Stimulated activated CD8-positive, alpha-beta memory T cell treated with anti-CD3 and anti-CD28 coated beads, Interleukin-15, amount 100 ng/mL, for 48 hours (primary cell): ENCODE data around the gene RIOK3.
"Not testable (repeated sequence)": the region's sequence is repeated elsewhere in the genome, so short reads cannot be mapped to it uniquely, and the experiment has no call there.

Experiments
- DNase-seq, 2 donors: peaks; one replicate each; pipeline ENCODE4 v3.0.0-alpha.2; 2020; ENCODE audit warnings: low read depth in 2 of 2

RIOK3 gene

DNA sequence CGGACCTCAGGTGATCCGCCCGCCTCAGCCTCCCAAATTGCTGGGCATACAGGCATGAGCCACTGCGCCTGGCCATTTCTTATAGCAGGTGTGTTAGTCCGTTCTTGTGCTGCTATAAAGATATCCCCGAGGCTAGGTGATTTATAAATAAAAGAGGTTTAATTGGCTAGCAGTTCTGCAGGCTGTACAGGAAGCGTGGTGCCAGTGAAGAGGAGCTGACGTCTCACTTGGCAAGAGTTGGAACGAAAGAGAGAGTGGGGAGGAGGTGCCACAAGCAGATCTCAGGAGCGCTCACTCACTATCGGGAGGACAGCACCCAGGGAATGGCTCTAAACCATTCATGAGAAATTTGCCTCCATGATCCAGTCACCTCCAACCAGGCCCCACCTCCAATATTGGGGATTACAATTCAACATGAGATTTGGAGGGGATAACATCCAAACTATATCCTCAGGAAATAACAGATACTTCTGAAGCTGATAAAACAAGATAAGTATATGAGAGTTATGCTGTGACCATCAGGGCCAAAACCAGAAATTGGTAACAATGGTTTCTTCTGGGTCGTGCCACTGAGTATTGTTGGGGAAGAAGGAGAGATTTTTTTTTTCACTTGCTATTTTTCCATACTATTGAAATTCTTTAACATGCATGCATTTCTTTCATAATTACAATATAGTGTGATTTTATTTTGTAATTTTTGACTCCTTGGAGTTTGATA lies 42.8 kb downstream of the RIOK3 start:
- no peak for DNase-seq

DNA sequence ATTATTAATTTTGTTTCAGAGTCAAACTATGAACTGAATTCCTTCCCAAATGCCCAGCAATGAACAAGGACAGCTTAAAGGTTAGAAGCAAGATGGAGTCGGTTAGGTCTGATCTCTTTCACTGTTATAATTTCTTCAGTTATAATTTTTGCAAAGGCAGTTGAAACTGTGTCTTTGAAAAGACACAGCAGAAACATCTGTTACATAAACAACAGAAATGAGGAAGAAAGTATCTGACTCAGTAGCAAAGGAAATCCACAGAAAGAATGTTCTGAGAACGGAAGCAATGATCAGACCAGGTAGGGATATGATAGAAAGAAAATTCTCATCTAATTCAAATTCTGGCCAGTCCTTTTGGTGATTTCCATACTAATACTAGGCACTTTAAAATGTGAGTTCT lies 45.0 kb downstream of the RIOK3 start:
- no peak for DNase-seq

GRCh38 chr18:23498877-23499276 lies 45.8 kb downstream of the RIOK3 start:
- peak; percentile 52 for DNase-seq

DNA sequence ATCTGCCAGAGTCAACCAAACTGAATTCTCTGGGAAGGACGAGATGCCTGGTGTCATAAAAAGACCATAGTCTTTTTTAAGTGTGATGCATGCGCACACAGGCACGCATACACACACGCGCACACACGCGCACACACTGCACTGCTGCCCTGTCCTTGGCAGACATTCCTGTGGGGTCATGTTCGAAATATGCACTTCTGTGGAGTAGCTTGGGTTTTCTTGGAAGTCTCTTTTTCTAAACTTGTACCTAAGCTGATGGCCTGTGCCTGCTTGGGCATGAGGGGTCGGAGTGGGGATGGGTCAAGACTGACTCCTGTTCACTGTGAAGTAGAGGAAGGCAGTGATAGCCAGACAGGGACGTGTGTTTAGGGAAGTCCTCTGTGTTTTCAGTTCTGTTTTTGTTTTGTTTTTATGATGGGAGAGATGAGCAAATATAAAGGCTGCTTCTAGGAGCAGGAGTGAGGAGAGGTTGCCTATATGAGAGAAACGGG lies 46.2 kb downstream of the RIOK3 start:
- no peak for DNase-seq

DNA sequence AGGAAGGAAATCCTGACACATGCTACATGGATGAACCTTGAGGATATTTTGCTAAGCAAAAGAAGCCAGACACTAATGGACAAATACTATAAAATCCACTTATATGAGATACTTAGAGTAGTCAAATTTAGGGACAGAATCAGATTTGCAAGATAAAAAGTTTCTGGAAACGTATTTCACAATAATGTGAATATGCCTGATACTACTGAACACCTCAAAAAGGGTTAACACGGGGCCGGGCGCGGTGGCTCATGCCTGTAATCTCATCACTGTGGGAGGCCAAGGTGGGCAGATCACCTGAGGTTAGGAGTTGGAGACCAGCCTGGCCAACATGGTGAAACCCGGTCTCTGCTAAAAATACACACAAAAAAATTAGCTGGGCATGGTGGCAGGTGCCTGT lies 48.5 kb downstream of the RIOK3 start:
- DNase-seq, result no peak

DNA sequence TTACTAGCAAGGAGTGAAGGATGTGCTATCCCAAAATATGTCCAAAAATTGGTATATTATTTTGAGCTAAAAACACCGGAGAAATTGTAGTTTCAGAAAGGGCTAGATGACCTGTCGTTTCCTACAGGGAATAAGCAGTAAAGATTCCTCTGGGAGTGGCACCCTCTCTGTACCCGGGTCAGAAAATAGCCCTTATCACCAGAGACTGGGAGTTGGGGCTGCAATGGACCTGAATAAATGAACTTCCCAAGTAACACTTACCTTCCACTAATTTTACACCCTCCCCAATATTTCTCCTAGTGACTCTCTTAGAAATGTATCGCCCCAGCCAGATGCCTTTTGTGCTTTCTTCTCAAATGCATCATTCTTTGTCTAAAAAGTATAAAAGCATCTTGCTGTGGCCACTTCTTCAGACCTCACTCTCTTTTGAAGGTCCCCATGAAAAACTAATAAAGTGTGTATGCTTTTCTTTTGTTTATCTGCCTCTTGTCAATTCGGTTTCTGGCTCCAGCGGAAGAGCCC lies 49.5 kb downstream of the RIOK3 start:
- DNase-seq, result no peak

DNA sequence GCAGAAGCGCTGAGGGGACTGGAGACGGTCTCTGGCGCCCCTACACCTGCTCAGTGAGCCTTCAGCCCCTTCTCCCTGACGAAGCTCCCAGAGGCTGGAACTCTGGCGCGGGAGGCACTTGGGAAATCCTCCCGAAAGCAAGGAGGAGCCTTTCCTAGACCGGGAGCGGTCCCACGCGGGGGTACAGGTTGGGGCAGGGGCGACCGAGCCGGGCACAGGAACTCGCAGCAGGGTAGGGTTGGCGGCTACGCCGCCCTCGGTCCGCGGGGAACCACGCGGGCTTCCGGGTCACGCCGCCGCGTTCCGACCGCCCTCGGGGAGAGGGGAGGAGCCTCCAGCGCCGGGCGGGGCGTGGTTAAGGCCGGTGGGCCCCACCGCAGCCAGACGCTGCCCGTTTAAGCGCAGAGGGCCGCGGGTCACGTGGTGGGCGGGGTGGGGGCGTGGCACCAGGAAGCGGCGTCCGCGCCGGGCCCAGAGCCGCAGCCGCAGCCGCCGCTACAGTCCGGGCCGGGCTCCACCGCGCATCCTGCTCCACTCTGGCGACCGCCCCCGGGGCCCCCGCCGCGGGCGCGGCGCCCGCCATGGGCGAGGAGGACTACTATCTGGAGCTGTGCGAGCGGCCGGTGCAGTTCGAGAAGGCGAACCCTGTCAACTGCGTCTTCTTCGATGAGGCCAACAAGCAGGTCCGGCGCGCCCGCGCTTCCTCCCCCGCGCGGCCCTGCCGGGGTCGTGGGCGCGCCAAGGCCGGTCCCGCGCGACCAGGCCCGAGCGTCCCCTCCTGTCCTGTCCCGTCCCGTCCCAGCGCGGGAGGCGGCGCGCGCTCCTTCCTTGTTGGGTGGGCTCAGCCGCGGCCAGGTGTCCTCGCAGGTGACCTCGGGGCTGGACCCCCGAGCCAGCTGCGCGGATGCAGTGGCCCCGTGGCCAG lies 50.2 kb downstream of the RIOK3 start, which contains the start of gene RMC1:
TSS of gene RMC1 (plus strand) at position 474 of the 925 bp plus-strand sequence. CDS start at position 582, 108 bp downstream.
- peak; percentile 96 to 98 for DNase-seq

DNA sequence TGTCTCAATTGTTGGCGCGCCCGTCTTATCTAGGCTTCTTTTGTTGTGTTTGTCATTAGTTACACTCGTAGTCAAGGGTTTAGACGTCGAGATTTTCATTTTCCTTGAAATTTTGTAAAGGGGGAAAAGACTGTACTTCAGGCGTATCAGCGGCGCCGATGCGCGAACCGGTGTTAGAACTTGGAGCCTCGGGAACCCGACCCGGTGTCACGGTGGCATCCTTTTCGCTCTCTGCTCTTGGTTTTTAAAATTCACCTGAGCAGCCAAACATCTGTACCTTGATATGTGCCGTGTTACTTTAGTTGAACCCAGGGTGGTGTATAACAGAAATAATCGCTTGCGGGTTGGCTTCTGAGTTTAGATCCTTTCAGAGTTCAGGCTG lies 50.9 kb downstream of the RIOK3 start:
- DNase-seq, result no peak

DNA sequence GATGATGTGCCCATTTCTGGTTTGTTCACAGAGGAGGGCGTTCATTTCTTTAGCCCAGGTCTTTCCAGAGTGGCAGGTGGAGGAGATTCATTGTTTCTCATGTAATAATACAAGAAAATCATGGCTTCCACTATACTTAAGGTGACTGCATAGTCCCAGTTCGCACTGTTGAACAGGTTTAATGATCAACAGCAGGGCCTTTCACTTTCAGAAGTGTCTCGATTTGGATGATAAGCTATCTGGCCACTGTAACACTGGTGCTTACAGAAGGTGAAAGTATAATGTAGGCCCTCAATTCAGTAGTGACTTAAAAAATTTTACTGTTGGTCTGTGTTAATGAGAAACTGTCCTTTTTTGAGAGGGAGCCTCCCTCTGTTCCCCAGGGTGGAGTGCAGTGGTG lies 51.6 kb downstream of the RIOK3 start:
- no peak for DNase-seq

- no peak for DNase-seq
Observed at GRCh38 chr18:23506393-23506792, 53.3 kb downstream of the RIOK3 start.

GRCh38 chr18:23510923-23511322 lies 57.8 kb downstream of the RIOK3 start:
- not testable (repeated sequence) for DNase-seq

- not testable (repeated sequence) for DNase-seq
Observed at GRCh38 chr18:23512216-23512615, 59.1 kb downstream of the RIOK3 start.

- DNase-seq, result no peak
Observed at GRCh38 chr18:23512641-23513040, 59.6 kb downstream of the RIOK3 start.

DNA sequence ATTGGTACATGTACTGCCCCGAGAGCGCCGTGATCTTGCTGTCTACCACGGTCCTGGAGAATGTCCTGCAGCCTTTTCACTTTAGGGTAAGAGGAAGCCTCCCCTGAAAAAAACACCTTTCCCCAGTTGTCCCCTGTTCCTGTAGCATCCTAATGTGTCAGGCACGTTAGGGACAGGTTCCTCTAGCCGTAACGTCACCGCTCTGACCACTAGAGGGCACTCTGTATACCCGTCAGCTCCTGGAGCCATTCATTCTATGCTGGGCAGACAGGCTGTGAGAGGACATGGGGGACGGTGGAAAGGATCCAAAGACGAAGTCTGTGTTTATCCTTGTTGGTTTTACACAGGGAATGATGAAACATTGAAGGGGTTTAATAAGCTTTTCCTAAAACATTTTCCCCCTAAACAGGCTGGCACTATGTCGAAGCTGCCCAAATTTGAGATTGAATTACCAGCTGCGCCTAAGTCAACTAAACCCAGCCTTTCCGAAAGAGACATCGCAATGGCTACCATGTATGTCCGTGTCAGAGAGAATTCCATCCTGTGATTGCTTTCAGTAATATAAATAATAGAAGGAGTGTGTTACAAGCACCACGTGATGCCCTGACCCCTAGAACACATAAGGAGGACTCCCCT lies 62.9 kb downstream of the RIOK3 start:
- peak; percentile 49 for DNase-seq

GRCh38 chr18:23519734-23520133 lies 66.6 kb downstream of the RIOK3 start:
- DNase-seq, result no peak

DNA sequence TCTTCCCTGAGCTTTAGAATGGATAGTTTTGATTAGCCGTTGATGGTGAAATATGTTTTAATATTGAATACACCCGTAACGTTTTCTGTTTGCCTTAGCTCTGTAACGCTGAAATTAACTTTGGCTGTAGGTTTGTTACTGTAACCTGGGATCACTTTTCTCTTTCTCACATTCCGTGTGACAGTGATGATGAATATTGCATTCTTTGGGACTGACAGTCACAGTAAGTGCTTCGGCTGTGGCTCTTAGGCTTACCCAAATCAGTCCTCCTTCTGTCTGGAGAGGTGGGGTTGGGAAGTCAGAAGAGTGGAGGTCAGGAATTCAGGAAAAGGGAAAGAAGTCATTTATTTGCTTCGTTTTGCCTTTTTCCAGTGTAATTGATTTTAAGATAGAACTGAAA lies 68.2 kb downstream of the RIOK3 start:
- DNase-seq, result no peak

- DNase-seq, result no peak
Observed at GRCh38 chr18:23521907-23522306, 68.8 kb downstream of the RIOK3 start.

DNA sequence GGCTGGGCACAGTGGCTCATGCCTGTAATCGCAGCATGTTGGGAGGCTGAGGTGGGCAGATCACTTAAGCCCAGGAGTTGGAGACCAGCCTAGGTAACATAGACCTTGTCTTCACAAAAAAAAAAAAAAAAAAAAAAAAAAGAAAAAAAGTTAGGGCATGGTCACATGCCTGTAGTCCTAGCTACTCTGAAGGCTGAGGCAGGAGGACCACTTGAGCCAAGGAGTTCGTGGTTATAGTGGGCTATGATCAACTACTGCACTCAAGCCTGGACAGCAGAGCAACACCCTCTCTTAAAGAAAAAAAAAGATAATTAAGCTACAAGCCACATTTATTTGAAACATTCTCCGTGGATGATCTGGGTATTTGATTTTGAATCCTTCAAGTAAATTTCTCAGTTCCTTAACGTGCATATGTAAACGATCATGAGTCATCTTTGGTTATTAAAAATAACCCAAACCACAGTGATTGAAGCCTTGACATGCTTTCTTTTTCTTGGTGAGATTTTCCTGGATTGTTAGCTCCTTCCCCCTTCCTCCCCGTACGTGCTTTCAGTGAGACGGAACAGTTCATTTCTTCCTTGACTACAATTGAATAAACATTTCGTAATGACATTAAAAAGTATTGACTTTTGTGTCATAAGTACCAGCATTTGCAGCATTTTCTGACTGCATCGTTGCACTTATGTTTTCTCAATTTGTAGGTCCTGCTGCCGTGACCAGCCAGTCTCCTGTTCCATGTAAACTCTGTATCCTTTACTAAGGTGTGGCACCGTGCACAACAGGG lies 70.5 kb downstream of the RIOK3 start:
- no peak for DNase-seq

- DNase-seq, result no peak
Observed at GRCh38 chr18:23524213-23524707, 71.2 kb downstream of the RIOK3 start.

DNA sequence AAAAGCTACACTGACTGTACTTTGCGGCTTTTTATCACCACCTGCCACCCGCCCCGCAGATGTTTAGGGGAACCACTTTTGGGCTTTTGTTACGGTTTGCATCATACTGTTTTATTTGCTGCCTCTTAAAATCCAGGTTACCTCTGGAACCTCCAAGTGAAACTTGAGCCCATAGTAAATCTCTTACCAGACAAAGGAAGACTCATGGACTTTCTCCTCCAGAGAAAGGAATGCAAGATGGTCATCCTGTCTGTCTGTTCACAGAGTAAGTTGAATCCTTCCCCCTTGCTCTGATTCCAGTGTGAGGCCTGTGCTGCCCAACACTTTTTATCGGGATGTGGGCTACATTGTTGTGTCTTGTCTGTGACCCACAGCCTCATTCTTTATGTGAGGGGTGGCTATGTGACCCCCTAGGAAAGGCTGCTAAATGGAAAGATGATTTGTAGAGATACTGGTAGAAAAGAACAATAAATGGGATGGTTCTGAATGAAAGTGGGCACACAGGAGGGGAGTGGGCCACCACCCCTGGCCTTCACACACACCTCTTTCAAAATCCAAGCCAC lies 73.5 kb downstream of the RIOK3 start:
- DNase-seq, result no peak
